Measurements from ENCODE around the gene KCND3.

GRCh38 chr1:111826278-111826677 is 163.2 kb downstream of the KCND3 start:
- no peak for TF ChIP-seq CTCF (IDR thresholded peaks at IDR 0.05; ENCODE audit: insufficient read depth, low read length)
- TF ChIP-seq GABPA (IDR thresholded peaks at IDR 0.05; ENCODE audit: low read depth) = no peak
- TF ChIP-seq POLR2AphosphoS5 (IDR thresholded peaks at IDR 0.05; ENCODE audit: low read depth) = no peak
- no peak for TF ChIP-seq REST (IDR thresholded peaks at IDR 0.05; ENCODE audit: insufficient replicate concordance, low read depth)
